GM19372 (cell line): ENCODE results near the gene OBSCN.

Experiments
- ATAC-seq: cut with Tn5 transposase; IDR thresholded peaks from one replicate; pipeline ENCODE4 v1.9.1; 2021; ENCODE audit warnings: mild to moderate bottlenecking, low read depth, moderate library complexity; ENCODE audit not compliant: unreplicated experiment

The OBSCN gene

GRCh38 chr1:228423404-228424053 is 215.7 kb downstream of the OBSCN start:
- ATAC-seq = no peak

GRCh38 chr1:228424685-228425660 is 217.1 kb downstream of the OBSCN start:
- no peak for ATAC-seq

- ATAC-seq = no peak
These were observed 218.8 kb downstream of the OBSCN start for GRCh38 chr1:228426518-228427175.

GRCh38 chr1:228428412-228428811 is 220.6 kb downstream of the OBSCN start:
- ATAC-seq = no peak
